ENCODE measurements around the gene PGM2. TPM values are rescaled to one million over a fixed set of nuclear protein-coding genes. Genes with fewer than 3 reads are reported as not detected.
"Not testable (repeated sequence)": the region's sequence is repeated elsewhere in the genome, so short reads cannot be mapped to it uniquely, and the experiment has no call there.

Gene PGM2
- polyA plus RNA-seq (2012; ENCODE audit: missing spikeins) = 25.6 TPM

GRCh38 chr4:37826295-37827029 is at the start of gene PGM2:
Gene PGM2, plus strand, starts transcription at chr4:37826686. Its CDS starts 47 bp downstream, at chr4:37826733.
- TF ChIP-seq POLR2A (IDR thresholded peaks at IDR 0.05; ENCODE audit: low read depth, low read length) (peak; percentile 97), TAF1 (IDR thresholded peaks at IDR 0.05; ENCODE audit: borderline replicate concordance, low read depth, low read length) (peak; percentile 87), POLR2AphosphoS5 (IDR thresholded peaks at IDR 0.05; ENCODE audit: low read depth, low read length) (peak; percentile 90)
- FAIRE-seq (peak; percentile 94), DNase-seq (ENCODE audit: insufficient read length) (peak; percentile 88)

GRCh38 chr4:37779896-37780295 is 46.6 kb upstream of the PGM2 start:
- no peak for DNase-seq (ENCODE audit: insufficient read length)
- FAIRE-seq = peak; percentile 42

GRCh38 chr4:37780444-37781130 is 45.9 kb upstream of the PGM2 start:
- DNase-seq (ENCODE audit: insufficient read length) (no peak), FAIRE-seq (peak; percentile 54)
- no peak for TF ChIP-seq POLR2A (IDR thresholded peaks at IDR 0.05; ENCODE audit: low read depth, low read length)
- no peak for TF ChIP-seq POLR2AphosphoS5 (IDR thresholded peaks at IDR 0.05; ENCODE audit: low read depth, low read length)
- TF ChIP-seq TAF1 (IDR thresholded peaks at IDR 0.05; ENCODE audit: borderline replicate concordance, low read depth, low read length) = no peak

More at GRCh38 chr4:37779896-37780295, 46.6 kb upstream of the PGM2 start:
- TF ChIP-seq POLR2A (IDR thresholded peaks at IDR 0.05; ENCODE audit: low read depth, low read length) (no peak), TAF1 (IDR thresholded peaks at IDR 0.05; ENCODE audit: borderline replicate concordance, low read depth, low read length) (no peak), POLR2AphosphoS5 (IDR thresholded peaks at IDR 0.05; ENCODE audit: low read depth, low read length) (no peak)

GRCh38 chr4:37781131-37781455 is 45.4 kb upstream of the PGM2 start:
- FAIRE-seq = no peak
- DNase-seq (ENCODE audit: insufficient read length) = no peak
- no peak for TF ChIP-seq TAF1 (IDR thresholded peaks at IDR 0.05; ENCODE audit: borderline replicate concordance, low read depth, low read length)
- no peak for TF ChIP-seq POLR2AphosphoS5 (IDR thresholded peaks at IDR 0.05; ENCODE audit: low read depth, low read length)
- no peak for TF ChIP-seq POLR2A (IDR thresholded peaks at IDR 0.05; ENCODE audit: low read depth, low read length)

- DNase-seq (ENCODE audit: insufficient read length); FAIRE-seq: not testable (repeated sequence)
These were observed 40.2 kb upstream of the PGM2 start for GRCh38 chr4:37786267-37786666.

GRCh38 chr4:37787883-37788460 is 38.5 kb upstream of the PGM2 start:
- not testable (repeated sequence) for FAIRE-seq; DNase-seq (ENCODE audit: insufficient read length)

GRCh38 chr4:37788819-37789218 is 37.7 kb upstream of the PGM2 start:
- FAIRE-seq = no peak
- DNase-seq (ENCODE audit: insufficient read length) = no peak
- TF ChIP-seq POLR2AphosphoS5 (IDR thresholded peaks at IDR 0.05; ENCODE audit: low read depth, low read length) (no peak), POLR2A (IDR thresholded peaks at IDR 0.05; ENCODE audit: low read depth, low read length) (no peak)

- no peak for FAIRE-seq
- TF ChIP-seq POLR2A (IDR thresholded peaks at IDR 0.05; ENCODE audit: low read depth, low read length) (no peak), POLR2AphosphoS5 (IDR thresholded peaks at IDR 0.05; ENCODE audit: low read depth, low read length) (no peak), TAF1 (IDR thresholded peaks at IDR 0.05; ENCODE audit: borderline replicate concordance, low read depth, low read length) (no peak)
- no peak for DNase-seq (ENCODE audit: insufficient read length)
These were observed 34.2 kb upstream of the PGM2 start for GRCh38 chr4:37792241-37792640.

GRCh38 chr4:37793562-37793961 is 32.9 kb upstream of the PGM2 start:
- DNase-seq (ENCODE audit: insufficient read length) (no peak), FAIRE-seq (no peak)
- TF ChIP-seq TAF1 (IDR thresholded peaks at IDR 0.05; ENCODE audit: borderline replicate concordance, low read depth, low read length) (no peak), POLR2A (IDR thresholded peaks at IDR 0.05; ENCODE audit: low read depth, low read length) (no peak), POLR2AphosphoS5 (IDR thresholded peaks at IDR 0.05; ENCODE audit: low read depth, low read length) (no peak)

- no peak for FAIRE-seq
- DNase-seq (ENCODE audit: insufficient read length) = no peak
- TF ChIP-seq POLR2AphosphoS5 (IDR thresholded peaks at IDR 0.05; ENCODE audit: low read depth, low read length) (no peak), POLR2A (IDR thresholded peaks at IDR 0.05; ENCODE audit: low read depth, low read length) (no peak), TAF1 (IDR thresholded peaks at IDR 0.05; ENCODE audit: borderline replicate concordance, low read depth, low read length) (no peak)
These were observed 32.4 kb upstream of the PGM2 start for GRCh38 chr4:37794056-37794455.

GRCh38 chr4:37795581-37796195 is 30.8 kb upstream of the PGM2 start:
- no peak for DNase-seq (ENCODE audit: insufficient read length)
- no peak for TF ChIP-seq TAF1 (IDR thresholded peaks at IDR 0.05; ENCODE audit: borderline replicate concordance, low read depth, low read length)
- TF ChIP-seq POLR2AphosphoS5 (IDR thresholded peaks at IDR 0.05; ENCODE audit: low read depth, low read length) = no peak
- no peak for FAIRE-seq

- FAIRE-seq (no peak), DNase-seq (ENCODE audit: insufficient read length) (no peak)
- TF ChIP-seq TAF1 (IDR thresholded peaks at IDR 0.05; ENCODE audit: borderline replicate concordance, low read depth, low read length) (no peak), POLR2A (IDR thresholded peaks at IDR 0.05; ENCODE audit: low read depth, low read length) (no peak), POLR2AphosphoS5 (IDR thresholded peaks at IDR 0.05; ENCODE audit: low read depth, low read length) (no peak)
These were observed 29.1 kb upstream of the PGM2 start for GRCh38 chr4:37797374-37797773.
